ENCODE measurements around the gene IL18RAP.

IL18RAP gene

DNA sequence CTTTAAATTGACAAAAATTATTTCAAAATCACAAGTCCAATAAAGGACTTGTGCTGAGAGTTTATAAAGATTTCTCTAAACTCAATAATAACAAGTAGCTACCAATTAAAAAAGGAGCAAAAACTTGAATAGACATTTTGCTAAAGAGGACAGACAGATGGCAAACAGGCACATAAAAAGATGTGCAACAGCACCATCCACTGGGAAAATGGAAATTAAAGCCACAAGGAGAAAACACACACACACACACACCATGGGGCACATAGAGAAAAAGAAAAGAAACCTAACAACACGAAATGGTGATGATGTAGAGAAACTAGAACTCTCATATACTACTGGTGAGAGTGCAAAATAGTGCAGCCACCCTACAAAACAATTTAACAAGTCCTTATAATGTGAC, 37.5 kb downstream of the IL18RAP start:
- Mint-ChIP-seq H3K4me3 (no peak overlapping the region), H3K4me1 (ENCODE audit: low read depth) (no peaks in the 10 kb centered on the region), H3K27ac (no peak overlapping the region), H3K36me3 (ENCODE audit: low read depth) (no peaks in the 10 kb centered on the region), H3K27me3 (peaks cover 9% of the 10 kb centered on the region), H3K9me3 (peaks cover 6% of the 10 kb centered on the region)
- no peak for DNase-seq

DNA sequence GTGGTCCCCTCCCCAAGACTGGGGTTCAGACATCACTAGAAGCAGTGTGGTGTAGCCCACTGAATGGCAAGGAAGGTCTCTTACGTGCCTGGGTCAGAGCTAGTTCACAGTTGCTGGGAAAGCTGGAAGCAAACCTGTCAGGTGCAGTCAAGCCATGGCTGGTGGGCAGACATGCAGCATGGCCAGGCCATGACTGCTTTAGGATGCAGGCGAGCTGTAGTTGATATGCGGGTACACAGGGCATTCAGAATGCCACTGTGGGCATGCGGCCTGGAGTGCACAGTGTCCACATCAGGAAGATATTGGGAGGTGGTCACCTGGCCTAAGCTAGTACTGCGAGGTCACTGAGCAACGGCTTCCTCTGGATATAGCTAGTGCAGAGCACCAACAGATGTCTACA, 38.2 kb downstream of the IL18RAP start:
- peaks cover 9% of the 10 kb centered on the region for H3K27me3 Mint-ChIP-seq
- H3K27ac Mint-ChIP-seq = no peak overlapping the region
- no peaks in the 10 kb centered on the region for H3K36me3 Mint-ChIP-seq (ENCODE audit: low read depth)
- no peak overlapping the region for H3K4me3 Mint-ChIP-seq
- H3K9me3 Mint-ChIP-seq = no peaks in the 10 kb centered on the region
- no peak for DNase-seq
- H3K4me1 Mint-ChIP-seq (ENCODE audit: low read depth) = no peaks in the 10 kb centered on the region

DNA sequence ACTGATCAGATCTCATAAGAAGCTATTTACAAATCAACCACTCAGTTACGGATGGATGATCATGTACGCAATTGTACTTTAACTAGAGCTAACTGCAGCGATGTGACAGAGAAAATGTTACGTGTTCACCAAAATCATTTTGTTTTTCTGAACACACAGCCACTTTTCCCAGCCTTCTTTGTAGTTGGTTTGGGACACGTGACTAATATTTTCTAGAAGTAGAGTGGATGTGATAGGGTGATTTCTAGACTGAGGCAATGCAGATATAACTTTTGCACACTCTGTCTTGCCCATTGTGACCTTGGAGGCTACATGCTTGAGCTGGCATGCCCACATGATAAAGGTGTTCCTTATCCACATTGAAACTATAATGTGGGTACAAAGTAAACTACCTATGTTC, 40.2 kb downstream of the IL18RAP start:
- no peak overlapping the region for H3K27ac Mint-ChIP-seq
- no peaks in the 10 kb centered on the region for H3K4me1 Mint-ChIP-seq (ENCODE audit: low read depth)
- H3K4me3 Mint-ChIP-seq = no peak overlapping the region
- no peak for DNase-seq
- H3K36me3 Mint-ChIP-seq (ENCODE audit: low read depth) = no peaks in the 10 kb centered on the region
- peaks cover 2% of the 10 kb centered on the region for H3K9me3 Mint-ChIP-seq
- H3K27me3 Mint-ChIP-seq = peaks cover 9% of the 10 kb centered on the region

DNA sequence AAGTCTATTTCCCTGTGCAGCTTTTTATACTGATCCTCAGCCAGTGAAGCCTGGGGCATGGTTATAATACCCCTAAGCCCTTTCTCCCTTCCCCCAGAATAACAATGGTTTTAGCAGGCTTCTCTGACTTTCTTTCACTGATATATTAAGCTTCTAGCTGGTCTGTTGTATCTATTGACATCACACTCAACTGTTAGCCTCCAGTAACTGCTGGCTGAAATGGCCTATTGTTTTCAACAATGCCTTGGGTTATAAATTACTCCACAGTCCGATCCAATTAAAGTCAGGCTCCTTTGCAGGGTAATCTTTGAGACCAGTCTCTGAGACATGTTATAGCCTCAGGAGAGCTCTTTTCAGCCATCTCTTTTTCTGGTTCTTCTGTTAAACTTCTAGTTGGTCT, 47.2 kb downstream of the IL18RAP start:
- no peak overlapping the region for H3K27ac Mint-ChIP-seq
- DNase-seq = no peak
- peaks cover 28% of the 10 kb centered on the region for H3K27me3 Mint-ChIP-seq
- H3K36me3 Mint-ChIP-seq (ENCODE audit: low read depth) = no peaks in the 10 kb centered on the region
- no peaks in the 10 kb centered on the region for H3K4me1 Mint-ChIP-seq (ENCODE audit: low read depth)
- H3K4me3 Mint-ChIP-seq = no peak overlapping the region
- peaks cover 10% of the 10 kb centered on the region for H3K9me3 Mint-ChIP-seq

DNA sequence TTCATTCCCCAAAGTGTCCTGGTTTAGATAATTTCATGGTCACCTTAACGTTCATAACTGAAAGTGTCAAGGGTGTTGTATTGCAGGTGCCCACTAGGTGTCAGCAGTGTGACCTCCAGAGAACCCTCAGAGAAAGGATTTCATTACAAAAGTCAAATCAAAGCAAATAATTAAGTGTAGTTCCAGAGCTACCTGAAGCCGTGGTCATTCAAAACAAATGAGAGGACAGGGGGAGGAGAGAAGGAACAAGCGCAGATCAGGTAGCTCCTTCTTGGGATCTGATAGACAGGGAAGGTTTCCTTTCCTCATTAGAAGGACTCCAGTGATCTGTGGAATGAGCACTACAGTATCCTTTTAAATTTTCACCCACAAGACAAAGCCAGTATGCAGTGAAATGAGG, 50.1 kb downstream of the IL18RAP start, which contains the start of gene SLC9A4:
Gene SLC9A4 (plus strand): TSS at position 207 of the 400 bp plus-strand sequence. CDS start 534 bp downstream, outside the sequence.
- peak; percentile 64 for DNase-seq
- H3K4me3 Mint-ChIP-seq = no peak within 1 kb of the TSS

DNA sequence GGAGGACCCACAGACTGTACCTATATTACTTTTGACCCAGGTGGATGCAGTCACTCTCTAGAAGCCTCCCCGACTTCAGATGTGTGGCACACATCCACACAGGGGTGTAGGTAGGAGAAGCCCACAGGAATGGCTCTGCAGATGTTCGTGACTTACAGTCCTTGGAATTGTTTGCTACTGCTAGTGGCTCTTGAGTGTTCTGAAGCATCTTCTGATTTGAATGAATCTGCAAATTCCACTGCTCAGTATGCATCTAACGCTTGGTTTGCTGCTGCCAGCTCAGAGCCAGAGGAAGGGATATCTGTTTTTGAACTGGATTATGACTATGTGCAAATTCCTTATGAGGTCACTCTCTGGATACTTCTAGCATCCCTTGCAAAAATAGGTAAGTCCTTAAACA, 50.7 kb downstream of the IL18RAP start:
- Mint-ChIP-seq H3K4me3 (no peak overlapping the region), H3K36me3 (ENCODE audit: low read depth) (no peaks in the 10 kb centered on the region), H3K9me3 (peaks cover 8% of the 10 kb centered on the region), H3K27me3 (peaks cover 36% of the 10 kb centered on the region), H3K4me1 (ENCODE audit: low read depth) (no peaks in the 10 kb centered on the region), H3K27ac (no peak overlapping the region)
- DNase-seq = no peak

More for the DNA sequence above, 50.1 kb downstream of the IL18RAP start, which contains the start of gene SLC9A4:
- H3K36me3 Mint-ChIP-seq (ENCODE audit: low read depth) = no peaks in the 10 kb centered on the region
- H3K27me3 Mint-ChIP-seq = peaks cover 38% of the 10 kb centered on the region
- peaks cover 8% of the 10 kb centered on the region for H3K9me3 Mint-ChIP-seq
- no peak within 1 kb of the TSS for H3K27ac Mint-ChIP-seq
- H3K4me1 Mint-ChIP-seq (ENCODE audit: low read depth) = no peaks in the 10 kb centered on the region

DNA sequence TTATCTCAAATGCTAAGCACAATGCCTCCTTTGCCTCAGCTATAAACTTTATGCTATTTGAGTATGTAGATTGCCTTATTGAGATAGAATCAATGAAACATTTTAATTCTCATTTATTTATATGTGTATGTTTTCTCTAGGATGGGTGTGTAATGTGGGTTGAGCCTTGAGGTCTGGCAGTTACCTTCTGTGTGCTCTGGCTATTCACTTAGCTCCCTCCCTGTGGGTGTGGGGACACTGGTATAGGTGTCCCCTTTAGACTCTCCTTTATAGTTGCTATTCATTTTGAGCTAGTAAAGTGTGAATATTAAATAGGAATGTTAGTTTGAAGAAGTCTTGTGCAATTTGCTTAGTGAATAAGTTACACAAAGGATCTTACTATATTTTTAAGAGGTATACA, 51.8 kb downstream of the IL18RAP start:
- Mint-ChIP-seq H3K27ac (no peak overlapping the region), H3K4me1 (ENCODE audit: low read depth) (peaks cover 9% of the 10 kb centered on the region), H3K4me3 (no peak overlapping the region), H3K27me3 (peaks cover 36% of the 10 kb centered on the region), H3K36me3 (ENCODE audit: low read depth) (no peaks in the 10 kb centered on the region), H3K9me3 (peaks cover 3% of the 10 kb centered on the region)
- no peak for DNase-seq

DNA sequence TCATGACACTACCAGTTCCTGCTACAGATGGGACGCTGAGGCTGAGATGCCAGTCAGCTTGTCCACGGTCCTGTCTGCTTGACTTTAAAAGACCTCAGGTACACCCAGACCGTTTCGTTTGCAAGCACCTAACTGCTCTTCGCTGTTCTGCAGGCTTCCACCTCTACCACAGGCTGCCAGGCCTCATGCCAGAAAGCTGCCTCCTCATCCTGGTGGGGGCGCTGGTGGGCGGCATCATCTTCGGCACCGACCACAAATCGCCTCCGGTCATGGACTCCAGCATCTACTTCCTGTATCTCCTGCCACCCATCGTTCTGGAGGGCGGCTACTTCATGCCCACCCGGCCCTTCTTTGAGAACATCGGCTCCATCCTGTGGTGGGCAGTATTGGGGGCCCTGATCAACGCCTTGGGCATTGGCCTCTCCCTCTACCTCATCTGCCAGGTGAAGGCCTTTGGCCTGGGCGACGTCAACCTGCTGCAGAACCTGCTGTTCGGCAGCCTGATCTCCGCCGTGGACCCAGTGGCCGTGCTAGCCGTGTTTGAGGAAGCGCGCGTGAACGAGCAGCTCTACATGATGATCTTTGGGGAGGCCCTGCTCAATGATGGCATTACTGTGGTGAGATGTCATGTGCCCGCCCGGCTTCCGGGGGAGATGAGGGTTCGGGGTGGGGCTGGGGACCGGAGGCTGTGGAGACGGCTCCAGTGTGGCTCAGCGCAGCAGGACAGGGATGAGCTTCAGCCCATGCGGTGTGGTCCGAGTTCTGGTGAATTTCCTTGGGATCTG, 55.9 kb downstream of the IL18RAP start:
- H3K4me3 Mint-ChIP-seq = no peak overlapping the region
- DNase-seq = no peak

DNA sequence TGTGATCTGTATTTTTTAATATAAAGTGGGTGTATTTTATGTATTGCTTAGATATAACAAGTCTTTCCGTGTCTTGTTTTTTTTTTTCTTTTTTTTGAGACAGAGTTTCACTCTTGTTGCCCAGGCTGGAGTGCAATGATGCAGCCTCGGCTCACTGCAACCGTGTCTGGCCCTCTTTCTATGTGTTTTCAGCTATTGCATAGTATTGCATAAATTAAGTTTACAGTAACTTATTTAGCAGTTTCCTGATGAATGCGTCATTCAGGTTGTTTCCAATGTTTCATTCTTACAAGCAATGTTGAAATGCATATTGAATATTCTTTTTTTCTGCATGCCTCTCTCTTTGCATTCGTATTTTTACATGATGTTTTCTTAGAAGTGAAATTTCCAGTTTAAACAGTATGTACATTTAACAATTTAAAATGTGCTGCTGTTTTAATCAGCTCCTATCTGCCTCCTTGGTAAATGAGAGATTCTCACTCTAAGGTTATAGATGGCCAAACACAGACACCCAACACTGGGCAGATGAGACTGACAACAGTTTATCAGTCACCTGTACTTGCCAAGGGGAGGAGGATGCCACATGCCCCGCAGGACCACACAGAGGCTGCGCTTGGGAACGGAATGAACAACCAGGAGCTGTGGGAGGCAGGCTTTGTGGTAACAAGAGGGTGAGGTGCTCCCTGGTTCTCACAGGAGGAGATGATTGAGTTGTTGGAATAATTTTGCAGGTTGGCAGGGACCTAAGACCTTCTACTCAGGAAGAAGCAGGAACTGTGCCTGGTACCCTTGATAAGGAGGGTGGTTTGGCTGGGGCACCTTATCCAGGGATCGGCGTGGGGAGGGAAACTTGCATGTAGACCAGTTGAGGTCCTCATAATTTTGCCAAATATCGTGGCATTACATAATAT, 57.6 kb downstream of the IL18RAP start:
- DNase-seq = no peak
- no peaks in the 10 kb centered on the region for H3K36me3 Mint-ChIP-seq (ENCODE audit: low read depth)
- H3K4me3 Mint-ChIP-seq = no peak overlapping the region
- peaks cover 26% of the 10 kb centered on the region for H3K27me3 Mint-ChIP-seq
- no peaks in the 10 kb centered on the region for H3K9me3 Mint-ChIP-seq
- H3K27ac Mint-ChIP-seq = peak overlapping the region; percentile 6
- H3K4me1 Mint-ChIP-seq (ENCODE audit: low read depth) = peaks cover 9% of the 10 kb centered on the region

More for the DNA sequence above, 55.9 kb downstream of the IL18RAP start:
- Mint-ChIP-seq H3K4me1 (ENCODE audit: low read depth) (peaks cover 9% of the 10 kb centered on the region), H3K9me3 (no peaks in the 10 kb centered on the region), H3K27ac (no peak overlapping the region), H3K27me3 (peaks cover 23% of the 10 kb centered on the region), H3K36me3 (ENCODE audit: low read depth) (no peaks in the 10 kb centered on the region)

DNA sequence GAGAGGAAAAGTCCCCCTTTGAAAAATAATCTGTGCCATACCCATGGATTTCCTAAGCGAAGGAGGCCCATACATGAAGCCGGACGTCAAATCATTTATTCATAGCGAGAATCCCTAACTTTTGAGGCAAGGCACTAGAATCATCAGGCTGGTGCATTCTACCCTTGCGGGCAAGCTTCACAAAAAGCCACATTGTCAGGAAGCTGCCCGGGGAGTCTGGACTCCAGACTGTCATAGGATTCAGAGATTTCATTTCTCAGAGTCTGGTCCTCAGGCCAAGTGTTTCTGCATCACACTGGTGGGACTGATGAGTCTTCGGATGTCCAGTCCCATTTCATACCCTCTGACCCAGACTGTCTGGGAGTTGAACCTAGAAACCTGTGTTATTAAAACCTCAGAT, 59.0 kb downstream of the IL18RAP start:
- peaks cover 34% of the 10 kb centered on the region for H3K27me3 Mint-ChIP-seq
- H3K9me3 Mint-ChIP-seq = no peaks in the 10 kb centered on the region
- no peak overlapping the region for H3K4me3 Mint-ChIP-seq
- DNase-seq = no peak
- peaks cover 9% of the 10 kb centered on the region for H3K4me1 Mint-ChIP-seq (ENCODE audit: low read depth)
- no peak overlapping the region for H3K27ac Mint-ChIP-seq
- H3K36me3 Mint-ChIP-seq (ENCODE audit: low read depth) = no peaks in the 10 kb centered on the region

DNA sequence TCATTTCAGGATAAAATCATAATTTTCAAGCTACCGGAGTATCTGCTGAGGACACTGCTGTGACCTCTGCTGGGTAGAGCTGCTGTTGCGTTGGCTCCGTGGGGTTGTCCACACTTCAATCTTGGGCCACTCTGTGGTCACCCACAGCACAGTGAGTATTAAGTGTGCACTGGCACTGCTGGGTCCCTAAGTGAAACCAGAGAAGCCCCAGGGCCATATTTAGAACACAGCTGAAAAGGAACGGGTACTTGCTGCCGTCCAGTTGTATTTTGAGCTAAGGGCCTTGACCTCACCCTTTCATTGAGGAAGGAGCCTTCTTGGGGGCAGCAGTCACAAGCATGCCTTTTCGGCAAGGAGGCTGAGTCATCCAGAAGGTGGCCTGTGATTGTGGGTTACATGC, 60.1 kb downstream of the IL18RAP start:
- Mint-ChIP-seq H3K9me3 (no peaks in the 10 kb centered on the region), H3K36me3 (ENCODE audit: low read depth) (no peaks in the 10 kb centered on the region), H3K27me3 (peaks cover 29% of the 10 kb centered on the region), H3K4me1 (ENCODE audit: low read depth) (peaks cover 9% of the 10 kb centered on the region), H3K27ac (no peak overlapping the region), H3K4me3 (no peak overlapping the region)
- DNase-seq = no peak

DNA sequence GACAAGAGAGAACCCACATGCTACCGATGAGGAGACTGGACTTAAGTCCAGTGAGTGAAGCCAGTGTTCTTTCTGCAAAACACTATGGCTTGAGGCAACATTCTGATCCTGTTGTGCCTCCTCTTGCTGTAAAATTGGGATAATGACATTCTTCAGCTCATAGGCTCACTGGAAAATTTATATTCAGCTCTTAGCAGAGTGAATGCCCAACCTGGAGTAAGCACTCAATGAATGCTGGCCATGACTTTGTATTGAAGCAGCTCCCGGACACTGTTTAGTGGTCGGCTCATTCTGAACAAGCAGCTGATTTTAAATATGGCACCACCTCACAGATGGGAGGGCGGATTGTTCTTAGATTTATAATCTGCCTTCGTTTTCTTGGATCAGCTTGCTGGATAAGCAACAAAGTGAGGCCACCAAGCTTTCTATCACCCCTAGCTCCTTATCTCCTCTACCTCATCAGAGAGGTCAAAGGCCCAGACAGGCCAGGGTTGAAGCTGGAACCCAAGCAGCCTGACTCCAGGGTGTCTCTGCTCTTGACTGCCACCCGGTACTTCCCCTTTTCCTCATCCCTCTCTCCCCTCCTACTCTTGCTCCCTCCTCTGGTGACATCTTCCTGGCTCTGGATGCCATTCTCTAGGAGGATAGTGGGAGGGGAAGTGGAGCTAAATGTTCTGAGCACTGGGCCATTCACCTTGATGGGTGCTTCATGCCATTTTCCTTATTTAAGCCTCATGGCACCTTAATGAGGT, 61.5 kb downstream of the IL18RAP start:
- Mint-ChIP-seq H3K9me3 (no peaks in the 10 kb centered on the region), H3K27ac (no peak overlapping the region), H3K27me3 (peaks cover 24% of the 10 kb centered on the region), H3K4me3 (no peak overlapping the region), H3K36me3 (ENCODE audit: low read depth) (no peaks in the 10 kb centered on the region), H3K4me1 (ENCODE audit: low read depth) (peaks cover 10% of the 10 kb centered on the region)
- DNase-seq = no peak

DNA sequence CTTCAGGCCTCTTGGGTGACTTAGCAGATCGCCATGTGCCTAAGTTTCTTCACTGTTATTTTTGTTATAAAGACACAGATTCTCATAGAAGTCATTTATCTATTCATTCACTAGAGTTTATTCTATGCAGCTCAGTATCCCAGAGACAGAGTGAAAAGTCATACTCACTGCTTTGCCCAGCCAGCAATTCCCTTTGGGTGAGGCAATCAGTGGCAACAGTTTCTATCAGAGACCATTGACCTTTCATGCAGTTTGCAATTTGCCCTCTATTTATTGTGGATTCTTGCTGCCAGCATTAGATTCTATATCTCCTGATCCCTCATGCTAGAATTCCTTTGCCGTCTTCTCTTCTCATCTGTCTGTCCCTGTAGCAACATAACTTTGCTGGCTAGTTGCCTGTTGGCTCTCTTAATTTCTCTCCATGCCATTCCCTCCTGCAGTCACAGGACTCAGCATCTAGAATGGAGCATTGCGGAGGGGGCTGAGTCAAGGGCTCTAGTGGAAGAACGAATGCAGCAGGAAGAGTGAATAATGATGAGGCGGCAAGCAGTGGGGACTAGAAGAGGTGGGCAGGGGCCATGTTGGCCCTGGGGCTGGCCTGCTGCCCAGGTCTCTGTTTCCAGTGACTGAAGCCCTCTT, 62.3 kb downstream of the IL18RAP start:
- H3K4me1 Mint-ChIP-seq (ENCODE audit: low read depth) = peaks cover 12% of the 10 kb centered on the region
- H3K36me3 Mint-ChIP-seq (ENCODE audit: low read depth) = no peaks in the 10 kb centered on the region
- no peak for DNase-seq

More for the DNA sequence above, 62.3 kb downstream of the IL18RAP start:
- Mint-ChIP-seq H3K27ac (no peak overlapping the region), H3K9me3 (no peaks in the 10 kb centered on the region), H3K4me3 (no peak overlapping the region), H3K27me3 (peaks cover 24% of the 10 kb centered on the region)
